Esophagus squamous epithelium (tissue), 4 donors: ENCODE measurements around the gene ARIH1.
"Not testable (repeated sequence)": the region's sequence is repeated elsewhere in the genome, so short reads cannot be mapped to it uniquely, and the experiment has no call there.

Experiments
- CTCF ChIP-seq, 6 experiments: fragments of 450-650 bp in 4 of 6; fragments of 200-600 bp in 2 of 6; sonication (generic) in 2 of 6; IDR thresholded peaks; one replicate each; pipeline ENCODE4 v1.5.1; 2016 to 2019; ENCODE audit warnings: antibody characterized with exemption in 6 of 6, mild to moderate bottlenecking in 4 of 6, moderate library complexity in 4 of 6
- POLR2A ChIP-seq, 4 donors: fragments of 450-650 bp; IDR thresholded peaks; one replicate each; pipeline ENCODE4 v1.6.1; 2017; ENCODE audit warnings: antibody characterized with exemption in 4 of 4, mild to moderate bottlenecking in 4 of 4, moderate library complexity in 3 of 4

DNA sequence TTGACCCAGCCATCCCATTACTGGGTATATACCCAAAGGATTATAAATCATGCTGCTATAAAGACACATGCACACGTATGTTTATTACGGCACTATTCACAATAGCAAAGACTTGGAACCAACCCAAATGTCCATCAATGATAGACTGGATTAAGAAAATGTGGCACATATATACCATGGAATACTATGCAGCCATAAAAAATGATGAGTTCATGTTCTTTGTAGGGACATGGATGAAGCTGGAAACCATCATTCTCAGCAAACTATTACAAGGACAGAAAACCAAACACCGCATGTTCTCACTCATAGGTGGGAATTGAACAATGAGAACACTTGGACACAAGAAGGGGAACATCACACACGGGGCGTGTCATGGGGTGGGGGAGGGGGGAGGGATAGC is 31.3 kb upstream of the ARIH1 start:
- not testable (repeated sequence) for TF ChIP-seq CTCF, POLR2A (IDR thresholded peaks at IDR 0.05)
